Right ventricle myocardium superior (tissue), 1 donor: ENCODE results near the gene SNRPD1. TPM values are rescaled to one million over a fixed set of nuclear protein-coding genes. Genes with fewer than 3 reads are reported as not detected.
"Not testable (repeated sequence)": the region's sequence is repeated elsewhere in the genome, so short reads cannot be mapped to it uniquely, and the experiment has no call there.

ENCODE experiments used
- ATAC-seq: fragments of 200-7000 bp; cut with Tn5 transposase; one replicate; pipeline ENCODE4 v1.9.1; 2020; ENCODE audit warnings: mild to moderate bottlenecking; ENCODE audit not compliant: poor library complexity
- DNase-seq: peaks from one replicate; pipeline ENCODE4 v3.0.0-alpha.2; 2020
- intact Hi-C: fragments of 100-400 bp; cut with DNase I; formaldehyde crosslinking; loops from one replicate; pipeline ENCODE4 v1.11.2; 2022
- total RNA-seq: library from RNA; stranded (reverse); fragmentation: NEBNext Ultra II Directional; extraction: Animal tissue kit (Norgen Biotek cat#: 25700); gene quantifications from one replicate; pipeline ENCODE4 v1.2.1, GENCODE V29; 2021
- donor health status: DM: no; HTN: yes; CAD: no; lungs with severe emphysema.

The SNRPD1 gene
- total RNA-seq, 1 donor from 2014 or later, result 24.7 TPM

DNA sequence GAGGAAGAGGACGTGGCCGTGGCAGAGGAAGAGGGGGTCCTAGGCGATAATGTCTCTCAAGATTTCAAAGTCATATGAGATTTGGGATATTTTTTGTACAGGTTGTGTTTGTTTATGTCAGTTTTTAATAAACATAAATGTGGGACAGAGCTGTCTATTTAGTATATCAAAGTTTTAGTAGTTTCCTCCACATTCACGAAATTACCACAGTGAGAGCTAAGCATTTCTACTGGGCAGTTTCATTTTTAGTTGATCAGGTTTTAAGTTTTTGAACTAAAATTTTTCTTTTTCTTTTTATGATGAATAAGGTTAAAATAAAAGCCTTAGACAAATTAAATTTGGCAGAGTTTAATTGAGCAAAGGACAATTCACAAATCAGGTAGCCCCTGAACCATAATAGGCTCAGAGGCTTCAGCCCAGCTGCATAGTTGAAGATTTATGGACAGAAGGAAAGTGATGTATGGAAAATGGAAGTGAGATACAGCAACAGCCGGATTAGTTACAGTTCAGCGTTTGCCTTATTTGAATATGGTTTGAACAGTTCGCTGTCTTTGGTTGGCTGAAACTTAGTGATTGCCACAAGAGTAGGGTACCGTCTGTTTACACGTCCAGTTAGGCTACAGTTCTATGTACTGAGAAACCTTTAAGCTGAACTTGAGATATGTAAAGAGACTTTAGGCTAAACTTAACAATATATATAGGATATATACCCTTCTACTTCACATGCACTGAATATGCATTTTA is 17.1 kb downstream of the SNRPD1 start:
- intact Hi-C loops, result no loop called here
- no peak for DNase-seq

DNA sequence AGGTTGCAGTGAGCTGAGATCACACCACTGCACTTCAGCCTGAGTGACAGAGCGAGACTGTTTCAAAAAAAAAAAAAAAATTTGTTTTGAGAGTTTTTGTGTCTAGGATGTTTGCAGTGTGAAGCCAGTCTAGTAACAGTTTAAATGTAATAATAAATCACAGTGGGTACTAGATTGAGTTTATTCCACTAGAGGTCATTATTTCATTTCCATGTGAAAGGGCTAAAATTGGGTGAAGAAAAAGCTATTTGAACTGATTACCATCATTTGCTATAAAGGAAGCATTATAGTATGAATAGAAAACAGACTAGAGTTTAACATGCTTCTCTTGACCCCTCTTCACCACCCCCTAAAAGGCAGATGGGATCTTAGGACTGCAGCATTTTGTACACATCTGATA is 20.3 kb downstream of the SNRPD1 start:
- intact Hi-C loops, result no loop called here
- no peak for DNase-seq
- ATAC-seq, result no peak

More for the DNA sequence above, 17.1 kb downstream of the SNRPD1 start:
- ATAC-seq, result no peak

DNA sequence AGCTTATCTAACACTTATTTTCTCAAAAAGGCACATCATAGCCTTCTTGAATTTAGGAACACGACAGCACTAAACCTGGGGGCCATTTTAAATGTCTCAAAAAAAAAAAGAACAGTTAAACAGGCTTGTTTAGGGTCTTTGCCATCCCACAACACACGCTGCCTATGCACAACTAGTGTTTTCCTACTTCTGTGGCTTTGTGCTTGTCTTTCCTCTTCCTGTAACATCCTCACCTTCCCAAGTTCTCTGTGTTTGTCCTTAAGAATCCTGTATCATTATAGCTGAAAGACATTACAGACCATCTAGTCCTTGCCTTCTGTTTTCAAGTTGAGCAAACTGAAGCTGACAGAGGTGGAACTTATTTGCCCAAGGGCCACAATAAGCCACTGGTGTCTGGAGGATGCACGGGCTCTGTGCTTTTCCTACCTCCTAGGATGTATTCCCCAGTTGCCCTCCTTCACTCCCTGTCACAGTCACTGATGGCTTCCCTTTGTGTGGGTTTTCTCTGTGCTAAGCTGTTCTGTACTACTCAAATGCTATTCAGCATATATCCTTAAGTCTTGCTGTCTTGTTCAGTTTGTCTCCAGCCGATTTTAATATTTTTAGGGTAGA is 22.6 kb downstream of the SNRPD1 start:
- ATAC-seq (no peak), DNase-seq (no peak)
- intact Hi-C loops, result no loop called here

DNA sequence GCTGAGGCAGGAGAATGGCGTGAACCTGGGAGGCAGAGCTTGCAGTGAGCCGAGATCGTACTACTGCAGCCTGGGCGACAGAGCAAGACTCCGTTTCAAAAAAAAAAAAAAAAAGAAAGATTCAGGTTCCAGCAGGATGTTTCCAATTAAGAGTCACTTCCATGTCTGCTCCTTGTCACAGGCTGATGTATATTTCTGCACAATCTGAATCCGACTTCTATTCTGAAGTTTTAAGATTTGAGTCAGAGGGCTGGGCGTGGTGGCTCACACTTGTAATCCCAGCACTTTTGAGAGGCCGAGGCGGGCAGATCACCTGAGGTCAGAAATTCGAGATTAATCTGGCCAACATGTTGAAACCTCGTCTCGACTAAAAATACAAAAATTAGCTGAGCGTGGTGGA is 24.7 kb downstream of the SNRPD1 start:
- DNase-seq (no peak), ATAC-seq (no peak)
- intact Hi-C loops, result no loop called here

DNA sequence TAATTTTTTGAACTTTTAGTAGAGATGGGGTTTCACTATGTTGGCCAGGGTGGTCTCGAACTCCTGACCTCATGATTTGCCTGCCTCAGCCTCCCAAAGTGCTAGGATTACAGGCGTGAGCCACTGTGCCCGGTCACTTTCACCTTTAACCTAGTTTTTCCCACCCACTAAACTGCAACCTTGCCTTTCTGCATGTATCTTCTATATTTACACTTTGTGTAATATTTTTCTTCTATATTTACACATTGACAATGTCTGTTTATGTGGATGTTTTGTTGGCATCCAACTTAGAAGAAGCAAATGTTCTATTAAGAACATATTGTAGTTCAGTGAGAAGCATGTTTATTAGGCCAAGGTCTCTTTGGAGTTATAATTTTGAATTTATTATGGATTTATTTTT is 26.7 kb downstream of the SNRPD1 start:
- no peak for ATAC-seq
- no peak for DNase-seq
- intact Hi-C loops, result no loop called here

DNA sequence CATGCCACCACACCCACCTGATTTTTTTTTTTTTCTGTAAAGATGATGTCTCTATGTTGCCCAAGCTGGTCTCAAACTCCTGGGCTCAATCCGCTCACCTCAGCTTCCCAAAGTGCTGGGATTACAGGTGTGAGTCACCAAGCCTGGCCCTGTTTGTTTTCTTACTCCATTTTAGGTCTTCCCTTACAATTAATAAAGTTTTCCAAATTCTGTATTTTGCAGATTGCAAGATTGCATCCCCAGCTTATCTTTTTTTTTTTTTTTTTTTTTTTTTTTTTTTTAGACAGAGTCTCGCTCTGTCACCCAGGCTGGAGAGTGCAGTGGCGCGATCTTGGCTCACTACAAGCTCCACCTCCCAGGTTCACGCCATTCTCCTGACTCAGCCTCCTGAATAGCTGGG is 28.3 kb downstream of the SNRPD1 start:
- ATAC-seq, intact Hi-C loops: not testable (repeated sequence)

DNA sequence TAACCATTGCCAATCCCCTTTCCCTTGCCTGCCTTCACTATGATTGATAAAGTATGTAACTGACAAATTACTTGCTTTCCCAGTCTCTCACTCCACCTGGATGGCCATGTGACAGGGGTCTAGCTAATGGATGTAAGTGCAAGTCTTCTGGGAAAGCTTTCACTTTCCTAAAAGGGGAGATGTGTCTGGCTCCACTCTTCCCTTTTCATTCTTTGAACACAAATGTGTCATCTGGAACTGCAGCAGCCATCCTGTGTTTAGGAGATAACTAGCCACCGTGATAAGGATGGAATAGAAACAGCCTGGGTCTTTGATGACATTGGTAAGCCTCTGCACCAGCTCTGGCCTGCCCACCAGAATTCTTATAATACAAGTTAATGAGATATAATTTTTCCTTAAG is 38.2 kb downstream of the SNRPD1 start:
- ATAC-seq (no peak), DNase-seq (no peak)
- intact Hi-C loops, result no loop called here

More for the DNA sequence above, 28.3 kb downstream of the SNRPD1 start:
- DNase-seq, result not testable (repeated sequence)

DNA sequence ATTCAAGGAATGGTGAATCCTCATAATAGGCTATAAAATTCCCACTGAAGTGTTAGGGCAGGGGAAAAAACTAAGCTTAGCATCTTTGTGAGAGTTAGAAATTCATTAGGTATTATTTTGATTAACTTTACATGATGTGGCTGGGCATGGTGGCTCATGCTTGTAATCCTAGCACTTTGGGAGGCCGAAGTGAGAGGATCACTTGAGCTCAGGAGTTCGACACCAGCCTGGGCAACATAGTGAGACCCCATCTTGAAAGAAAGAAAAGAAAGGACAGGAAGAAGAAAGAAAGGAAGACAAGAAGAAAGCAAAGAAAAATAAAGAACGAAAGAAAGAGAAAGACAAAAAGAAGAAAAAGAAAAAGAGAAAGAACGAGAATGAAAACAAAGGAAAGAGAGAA is 40.0 kb downstream of the SNRPD1 start:
- ATAC-seq, result no peak
- no peak for DNase-seq
- intact Hi-C loops, result no loop called here

DNA sequence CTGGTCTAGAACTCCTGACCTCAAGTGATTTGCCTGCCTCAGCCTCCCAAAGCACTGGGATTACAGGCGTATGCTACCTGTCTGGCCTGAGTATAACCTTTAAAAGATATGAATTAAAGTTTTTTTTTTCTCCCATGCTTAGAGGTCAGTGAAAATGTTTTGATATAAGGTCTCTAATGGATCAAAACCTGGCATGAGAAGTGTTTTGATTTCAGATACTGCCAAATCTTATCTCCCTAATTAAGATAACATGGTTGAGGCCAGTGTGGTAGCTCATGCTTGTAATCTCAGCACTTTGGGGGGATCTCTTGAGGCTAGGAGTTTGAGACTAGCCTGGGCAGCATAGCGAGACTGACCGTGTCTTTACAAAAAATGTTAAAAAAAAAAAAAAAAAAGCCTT is 41.2 kb downstream of the SNRPD1 start:
- intact Hi-C loops, result no loop called here
- ATAC-seq (no peak), DNase-seq (no peak)

DNA sequence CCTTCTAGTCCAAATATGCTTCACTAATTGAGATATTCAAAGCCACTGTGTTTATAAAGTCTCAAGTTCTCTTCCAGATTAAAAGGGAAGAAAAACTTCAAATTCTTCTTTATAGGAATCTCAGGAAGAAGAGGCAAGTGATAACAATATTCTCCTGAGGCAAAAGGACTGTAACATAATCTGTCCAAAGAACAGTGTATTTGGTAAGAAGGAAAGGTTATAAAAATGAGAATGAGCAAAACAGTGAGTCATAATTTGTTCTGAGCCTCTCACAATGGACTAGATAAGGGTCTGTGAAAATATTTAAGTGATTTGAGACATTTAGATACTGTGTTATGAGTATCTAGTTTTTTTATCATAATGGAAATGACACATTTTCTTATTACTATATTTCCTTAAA is 44.3 kb downstream of the SNRPD1 start:
- intact Hi-C loops, result no loop called here
- DNase-seq (no peak), ATAC-seq (no peak)

DNA sequence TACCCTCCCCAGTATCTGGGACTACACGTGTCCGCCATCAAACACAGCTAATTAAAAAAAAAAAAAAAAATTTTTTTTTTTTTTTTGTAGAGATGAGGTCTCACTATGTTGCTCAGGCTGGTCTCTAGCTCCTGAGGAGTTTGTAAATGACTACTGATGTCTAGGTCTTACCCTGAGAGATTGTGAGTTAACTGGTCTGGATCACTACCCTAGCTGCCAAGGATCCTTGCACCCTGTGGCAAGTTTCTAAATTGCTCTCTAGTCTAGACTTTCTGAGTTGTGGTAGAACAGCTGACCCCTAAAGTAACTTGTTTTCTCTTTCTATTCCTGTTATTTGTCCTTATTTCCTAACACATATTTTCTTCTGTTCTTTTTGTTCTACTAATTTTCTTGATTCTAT is 48.0 kb downstream of the SNRPD1 start:
- no peak for ATAC-seq
- DNase-seq, result no peak
- intact Hi-C loops, result no loop called here

DNA sequence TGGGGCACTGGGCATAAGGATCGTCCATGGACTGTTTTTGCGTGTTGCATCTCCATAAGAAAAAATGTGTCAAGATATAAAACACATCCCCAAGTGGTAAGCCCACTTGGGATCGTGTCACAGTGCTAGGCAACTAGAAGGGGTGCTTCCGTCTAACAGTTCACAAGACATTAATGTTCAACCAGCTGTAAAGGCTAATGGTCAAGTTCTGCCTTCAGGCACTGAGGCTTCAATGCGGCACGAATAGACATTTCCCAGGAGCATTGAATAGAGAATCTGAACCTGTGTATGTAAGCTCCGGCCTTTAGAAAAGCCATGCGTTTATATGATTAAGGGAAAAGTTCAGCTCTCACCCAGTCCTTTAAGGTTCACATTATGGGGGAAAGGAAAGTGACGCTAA is 50.5 kb downstream of the SNRPD1 start:
- ATAC-seq (no peak), DNase-seq (no peak)
- intact Hi-C loops, result no loop called here

DNA sequence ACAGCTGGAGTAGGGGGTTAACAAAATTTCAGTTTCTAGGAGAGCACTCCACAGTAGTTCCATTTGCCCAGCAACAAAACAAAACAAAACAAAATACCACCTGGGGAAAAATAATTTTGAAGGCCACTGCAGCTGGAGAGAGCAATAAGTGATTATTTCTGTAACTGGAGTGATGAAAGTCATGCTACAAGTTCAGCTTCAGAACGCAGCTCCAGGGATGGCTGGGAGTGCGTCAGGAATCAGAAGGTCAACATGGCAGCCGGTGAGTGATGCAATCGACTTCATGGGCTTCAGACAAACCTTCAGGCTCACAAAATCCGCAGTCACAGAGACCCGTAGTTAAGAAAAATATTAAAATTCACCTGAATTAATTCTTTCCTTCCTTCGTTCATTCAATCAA is 51.5 kb downstream of the SNRPD1 start:
- DNase-seq (no peak), ATAC-seq (peak; percentile 82)
- intact Hi-C loops, result no loop called here

DNA sequence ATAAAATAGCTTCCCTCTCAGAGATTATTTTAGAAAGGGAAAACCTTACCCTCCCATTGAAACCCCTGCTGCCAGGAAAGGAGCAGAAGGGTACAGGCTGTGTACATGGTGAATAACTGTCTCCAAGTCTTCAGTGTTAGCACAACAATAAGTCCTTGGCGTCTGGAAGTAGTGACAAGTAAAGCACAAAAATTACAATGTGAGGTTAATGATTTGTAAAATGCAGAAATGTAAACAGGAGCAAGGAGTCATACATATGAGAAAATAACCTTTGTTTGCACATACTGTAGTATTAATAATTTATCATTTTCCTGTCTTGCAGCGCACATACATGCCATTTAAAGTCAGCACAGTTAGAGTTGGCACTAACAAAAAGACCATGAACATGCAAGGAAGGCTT is 52.0 kb downstream of the SNRPD1 start:
- DNase-seq (no peak), ATAC-seq (peak; percentile 31)
- intact Hi-C loops, result no loop called here

DNA sequence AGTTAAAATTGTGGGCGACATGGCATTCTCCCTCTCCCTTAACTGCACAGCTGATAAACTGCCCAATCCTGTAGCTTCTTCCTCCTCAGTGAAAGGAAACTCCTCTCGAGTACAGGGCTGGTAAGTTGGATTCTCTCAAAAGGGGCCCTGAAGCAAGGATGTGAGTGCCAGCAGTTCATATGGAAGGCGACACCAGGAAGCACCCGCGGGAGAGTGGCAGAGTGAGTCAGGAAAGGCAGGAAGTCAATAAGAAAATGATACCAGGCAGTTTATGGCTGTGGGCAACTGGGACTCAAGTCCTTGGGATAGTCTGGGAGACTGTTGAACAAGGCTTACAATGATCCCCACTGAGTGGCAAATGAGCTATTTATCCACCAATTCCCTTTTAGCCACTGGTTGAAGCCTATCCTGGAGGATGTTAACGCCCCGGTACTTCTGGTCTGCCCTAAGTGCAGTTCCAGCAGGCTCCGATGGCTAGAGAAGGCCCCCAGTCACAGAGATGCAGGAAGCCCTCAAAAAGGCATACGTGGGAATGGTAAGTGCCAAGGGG is 57.7 kb downstream of the SNRPD1 start:
- no peak for ATAC-seq
- DNase-seq, result no peak
- intact Hi-C loops, result no loop called here

DNA sequence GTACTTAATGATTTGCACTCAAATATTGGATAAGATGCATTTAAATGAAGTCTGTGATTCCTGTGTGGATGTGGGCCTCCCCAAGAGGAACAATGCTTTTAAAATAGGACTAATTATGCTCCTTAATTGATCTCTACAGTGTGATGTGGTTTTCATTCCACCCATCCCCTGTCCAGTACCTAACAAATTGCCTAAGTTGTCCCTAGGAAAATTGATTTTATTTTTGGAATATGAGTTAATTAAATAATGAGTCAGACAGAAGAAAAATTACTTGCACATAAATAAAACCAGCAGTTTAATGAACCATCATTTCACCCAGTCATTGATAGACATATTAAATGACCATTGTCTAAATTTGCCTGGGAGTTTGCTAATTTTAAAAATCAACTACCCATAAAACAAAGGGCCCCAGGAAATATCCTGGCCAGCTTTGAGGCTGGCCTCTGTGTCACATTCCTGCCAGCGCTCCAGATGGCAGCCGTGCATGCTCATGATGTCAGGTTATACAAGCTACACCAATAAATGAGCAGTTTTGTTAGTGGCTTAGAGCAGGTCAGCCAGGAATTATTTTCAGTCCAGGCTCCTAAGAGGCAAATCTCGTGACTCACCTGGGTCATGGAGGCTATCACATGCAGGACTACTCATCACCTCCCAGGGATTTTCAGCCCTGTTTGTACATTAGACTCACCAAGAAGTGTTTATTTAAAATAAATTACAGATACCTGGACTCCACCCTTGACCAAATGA is 60.6 kb downstream of the SNRPD1 start:
- peak; percentile 94 for ATAC-seq
- intact Hi-C loops, result no loop called here
- peak; percentile 60 for DNase-seq

DNA sequence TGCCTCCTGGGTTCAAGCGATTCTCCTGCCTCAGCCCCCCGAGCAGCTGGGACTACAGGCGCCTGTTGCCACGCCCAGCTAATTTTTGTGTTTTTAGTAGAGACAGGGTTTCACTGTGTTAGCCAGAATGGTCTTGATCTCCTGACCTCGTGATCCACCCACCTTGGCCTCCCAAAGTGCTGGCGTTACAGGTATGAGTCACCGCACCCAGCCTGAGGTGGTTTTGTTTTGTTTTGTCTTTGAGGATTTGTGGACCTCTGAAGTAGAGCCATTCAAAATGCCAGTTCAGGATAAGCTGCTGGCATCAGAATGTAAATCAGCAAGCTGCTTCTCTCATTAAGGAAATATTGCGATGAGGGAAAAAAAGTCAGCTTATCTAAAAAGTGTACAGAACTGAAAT is 63.2 kb downstream of the SNRPD1 start:
- intact Hi-C loops, ATAC-seq: not testable (repeated sequence)

DNA sequence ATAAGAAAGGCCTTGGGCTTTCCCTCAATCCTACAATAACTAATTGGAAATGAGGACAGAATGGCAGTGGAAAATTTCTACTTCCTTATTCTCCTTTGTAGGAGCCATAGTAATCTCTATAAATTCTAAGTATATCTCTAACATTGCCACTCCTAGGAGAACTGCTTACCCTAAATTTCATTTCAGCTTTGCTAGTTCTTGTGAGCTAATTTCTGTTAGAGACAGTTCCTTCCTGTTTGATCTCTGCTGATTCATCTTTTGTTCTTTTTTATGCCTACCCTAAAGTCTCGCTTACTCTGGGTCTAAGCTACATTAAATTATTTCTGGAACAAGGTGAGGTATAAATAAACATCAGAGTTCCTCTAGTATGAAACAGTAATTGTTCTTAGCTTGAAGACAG is 66.7 kb downstream of the SNRPD1 start:
- DNase-seq (no peak), ATAC-seq (no peak)
- intact Hi-C loops, result no loop called here

More for the DNA sequence above, 63.2 kb downstream of the SNRPD1 start:
- not testable (repeated sequence) for DNase-seq

DNA sequence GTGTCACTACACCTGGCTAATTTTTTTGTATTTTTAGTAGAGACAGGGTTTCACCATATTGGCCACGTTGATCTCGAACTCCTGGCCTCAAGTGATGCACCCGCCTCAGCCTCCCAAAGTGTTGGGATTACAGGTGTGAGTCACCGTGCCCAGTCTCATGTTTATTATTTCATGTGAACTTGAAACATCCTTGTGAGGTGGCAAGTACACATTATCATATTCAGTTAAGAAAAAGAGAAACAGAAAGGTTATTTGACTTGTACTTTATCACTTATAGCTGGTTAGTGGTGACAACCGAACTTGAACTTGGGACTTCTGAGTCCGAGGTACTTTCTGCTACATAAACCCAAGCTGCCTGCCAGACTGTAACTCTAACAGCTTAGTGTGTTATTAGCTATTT is 68.0 kb downstream of the SNRPD1 start:
- DNase-seq (no peak), ATAC-seq (no peak)
- intact Hi-C loops, result no loop called here
